HEK293 (cell line): Measurements from ENCODE around the gene IL18RAP.

Experiments used
- CTCF ChIA-PET: fragments of 350-600 bp; formaldehyde crosslinking; extraction: SDS; loops from one replicate; lab custom pipeline; 2021; ENCODE audit warnings: antibody characterized with exemption; lab: Yijun Ruan, JAX
- POLR2A ChIA-PET: fragments of 300-600 bp; formaldehyde crosslinking; extraction: SDS; loops from one replicate; lab custom pipeline; 2020; ENCODE audit warnings: antibody characterized with exemption, inconsistent platforms; lab: Yijun Ruan, JAX
- H3K27ac ChIP-seq: fragments of 200-500 bp; sonication (Bioruptor generic); 2 replicates; pipeline ENCODE4 v1.5.1; 2014; ENCODE audit warnings: low read depth, low read length, control low read depth, inconsistent platforms; ENCODE audit errors: extremely low read depth
- H3K36me3 ChIP-seq, 2 experiments: fragments of 200-500 bp in 1 of 2; sonication (Bioruptor generic) in 1 of 2; 1 replicate in 1 of 2; 2 replicates in 1 of 2; pipeline ENCODE4 v1.5.1; 2014 to 2017; ENCODE audit warnings: inconsistent platforms in 2 of 2, low read length in 2 of 2; ENCODE audit not compliant: control insufficient read depth in 2 of 2, insufficient read depth in 1 of 2
- H3K4me1 ChIP-seq: fragments of 200-500 bp; sonication (Bioruptor generic); 2 replicates; pipeline ENCODE4 v1.5.1; 2014; ENCODE audit warnings: mild to moderate bottlenecking, low read length, inconsistent platforms; ENCODE audit not compliant: control insufficient read depth, insufficient read depth
- H3K4me3 ChIP-seq: 2 replicates; pipeline ENCODE4 v1.5.1; 2011; ENCODE audit warnings: low read depth, mild to moderate bottlenecking, control low read depth, low read length, moderate library complexity
- H3K9me3 ChIP-seq: fragments of 200-500 bp; sonication (Bioruptor generic); 2 replicates; pipeline ENCODE4 v1.5.1; 2014; ENCODE audit warnings: low read depth, low read length, inconsistent platforms; ENCODE audit not compliant: control insufficient read depth, insufficient read depth
- HOXD13 ChIP-seq: sonication (generic); formaldehyde crosslinking; IDR thresholded peaks from 2 replicates; pipeline ENCODE4 v1.8.0; 2022; ENCODE audit warnings: missing genetic modification reagents, borderline replicate concordance
- KLF16 ChIP-seq: fragments of 450-650 bp; formaldehyde crosslinking; IDR thresholded peaks from 2 replicates; pipeline ENCODE4 v1.5.1; 2017; ENCODE audit warnings: missing biosample characterization, missing genetic modification characterization
- OVOL3 ChIP-seq: fragments of 450-650 bp; formaldehyde crosslinking; IDR thresholded peaks from 2 replicates; pipeline ENCODE4 v1.5.1; 2016; ENCODE audit warnings: missing biosample characterization, missing genetic modification characterization
- REST ChIP-seq: fragments of 450-650 bp; formaldehyde crosslinking; IDR thresholded peaks from 2 replicates; pipeline ENCODE4 v1.5.1; 2016; ENCODE audit warnings: missing biosample characterization, missing genetic modification characterization
- SP7 ChIP-seq: fragments of 450-650 bp; formaldehyde crosslinking; IDR thresholded peaks from 2 replicates; pipeline ENCODE4 v1.5.1; 2016; ENCODE audit warnings: missing biosample characterization, missing genetic modification characterization
- ZBTB26 ChIP-seq: fragments of 450-650 bp; formaldehyde crosslinking; optimal IDR thresholded peaks from 2 replicates; pipeline ENCODE3; 2016; ENCODE audit warnings: missing biosample characterization, mild to moderate bottlenecking, missing genetic modification characterization
- ZBTB44 ChIP-seq: fragments of 450-650 bp; IDR thresholded peaks from 2 replicates; pipeline ENCODE4 v1.5.1; 2018; ENCODE audit warnings: missing biosample characterization, mild to moderate bottlenecking, missing genetic modification characterization
- ZFP69B ChIP-seq: fragments of 450-650 bp; formaldehyde crosslinking; IDR thresholded peaks from 2 replicates; pipeline ENCODE4 v1.5.1; 2016; ENCODE audit warnings: missing biosample characterization, missing genetic modification characterization
- ZNF112 ChIP-seq: fragments of 450-650 bp; formaldehyde crosslinking; IDR thresholded peaks from 2 replicates; pipeline ENCODE4 v1.5.0; 2017; ENCODE audit warnings: missing biosample characterization, missing genetic modification characterization
- ZNF169 ChIP-seq: fragments of 450-650 bp; formaldehyde crosslinking; IDR thresholded peaks from 2 replicates; pipeline ENCODE4 v1.5.1; 2016; ENCODE audit warnings: missing biosample characterization, missing genetic modification characterization
- ZNF214 ChIP-seq: fragments of 450-650 bp; formaldehyde crosslinking; IDR thresholded peaks from 2 replicates; pipeline ENCODE4 v1.5.1; 2017; ENCODE audit warnings: missing biosample characterization, mild to moderate bottlenecking, missing genetic modification characterization, borderline replicate concordance
- ZNF223 ChIP-seq: fragments of 450-650 bp; formaldehyde crosslinking; IDR thresholded peaks from 2 replicates; pipeline ENCODE4 v1.5.1; 2016; ENCODE audit warnings: missing biosample characterization, missing genetic modification characterization
- ZNF24 ChIP-seq: fragments of 450-650 bp; formaldehyde crosslinking; IDR thresholded peaks from 2 replicates; pipeline ENCODE4 v1.5.1; 2016; ENCODE audit warnings: missing biosample characterization, missing genetic modification characterization
- ZNF302 ChIP-seq: fragments of 450-650 bp; formaldehyde crosslinking; IDR thresholded peaks from 2 replicates; pipeline ENCODE4 v1.5.1; 2016; ENCODE audit warnings: missing biosample characterization, missing genetic modification characterization, low read depth
- ZNF311 ChIP-seq: fragments of 450-650 bp; formaldehyde crosslinking; IDR thresholded peaks from 2 replicates; pipeline ENCODE4 v1.5.1; 2017; ENCODE audit warnings: missing biosample characterization, missing genetic modification characterization, borderline replicate concordance
- ZNF391 ChIP-seq: fragments of 450-650 bp; formaldehyde crosslinking; IDR thresholded peaks from 2 replicates; pipeline ENCODE4 v1.5.1; 2016; ENCODE audit warnings: low read depth, missing biosample characterization, missing genetic modification characterization, borderline replicate concordance
- ZNF433 ChIP-seq: fragments of 450-650 bp; formaldehyde crosslinking; IDR thresholded peaks from 2 replicates; pipeline ENCODE4 v1.5.1; 2016; ENCODE audit warnings: missing biosample characterization, missing genetic modification characterization, low read depth
- ZNF521 ChIP-seq: fragments of 450-650 bp; formaldehyde crosslinking; IDR thresholded peaks from 2 replicates; pipeline ENCODE4 v1.5.1; 2017; ENCODE audit warnings: missing biosample characterization, mild to moderate bottlenecking, missing genetic modification characterization
- ZNF561 ChIP-seq: fragments of 450-650 bp; IDR thresholded peaks from 2 replicates; pipeline ENCODE4 v1.5.1; 2018; ENCODE audit warnings: missing biosample characterization, missing genetic modification characterization, borderline replicate concordance
- ZNF600 ChIP-seq: fragments of 450-650 bp; formaldehyde crosslinking; IDR thresholded peaks from 2 replicates; pipeline ENCODE4 v1.5.1; 2016; ENCODE audit warnings: missing biosample characterization, missing genetic modification characterization
- ZNF791 ChIP-seq: fragments of 450-650 bp; formaldehyde crosslinking; IDR thresholded peaks from 2 replicates; pipeline ENCODE4 v1.5.1; 2016; ENCODE audit warnings: missing biosample characterization, missing genetic modification characterization
- ZNF843 ChIP-seq: fragments of 450-650 bp; formaldehyde crosslinking; IDR thresholded peaks from 2 replicates; pipeline ENCODE4 v1.5.1; 2016; ENCODE audit warnings: missing biosample characterization, missing genetic modification characterization
- ZSCAN4 ChIP-seq: fragments of 450-650 bp; formaldehyde crosslinking; IDR thresholded peaks from 2 replicates; pipeline ENCODE4 v1.5.1; 2017; ENCODE audit warnings: missing biosample characterization, missing genetic modification characterization

The IL18RAP gene

GRCh38 chr2:102425441-102426132 lies 2.6 kb downstream of the IL18RAP start (continued):
- TF ChIP-seq ZNF391 (no peak), KLF16 (no peak), ZNF302 (tag by site-specific recombination) (no peak), ZNF112 (tag by site-specific recombination) (no peak), ZNF223 (tag by site-specific recombination) (no peak), ZNF600 (tag by site-specific recombination) (no peak), ZNF561 (tag by site-specific recombination) (no peak)

- ChIA-PET CTCF (interaction anchor here (1.5 kb wide), 1 partner anchor 16 kb away, joined by 9 read pairs; no protein-coding TSS in a partner anchor), POLR2A (no interaction called here)
- TF ChIP-seq ZNF843 (tag by site-specific recombination), result no peak
- TF ChIP-seq REST (tag by site-specific recombination), result no peak
- no peak for TF ChIP-seq ZNF169 (tag by site-specific recombination)
- TF ChIP-seq ZNF214 (tag by site-specific recombination), result no peak
- TF ChIP-seq ZSCAN4 (tag by site-specific recombination), result no peak
- no peak for TF ChIP-seq SP7 (tag by site-specific recombination)
- TF ChIP-seq ZNF433 (tag by site-specific recombination), result no peak
- TF ChIP-seq ZNF311 (tag by site-specific recombination), result no peak
- no peak for TF ChIP-seq ZNF521 (tag by site-specific recombination)
- no peak for TF ChIP-seq ZNF24 (tag by site-specific recombination)
- TF ChIP-seq OVOL3, result no peak
- TF ChIP-seq HOXD13 (CRISPR knock-in tag), result no peak
- TF ChIP-seq ZBTB44 (tag by site-specific recombination), result no peak
- no peak for TF ChIP-seq ZNF791 (tag by site-specific recombination)
- no peak for TF ChIP-seq ZFP69B (tag by site-specific recombination)
- TF ChIP-seq ZBTB26 (tag by site-specific recombination), result no peak
- Histone ChIP-seq H3K4me3 (no peak overlapping the region), H3K9me3 (no peaks in the 10 kb centered on the region), H3K4me1 (no peaks in the 10 kb centered on the region), H3K36me3 (no peaks in the 10 kb centered on the region), H3K27ac (no peak overlapping the region)
These were observed 4.3 kb downstream of the IL18RAP start for GRCh38 chr2:102427249-102427648.
